HG02840 (cell line): Measurements from ENCODE around the gene STARD3.
"Not testable (repeated sequence)": the region's sequence is repeated elsewhere in the genome, so short reads cannot be mapped to it uniquely, and the experiment has no call there.

Experiments
- ATAC-seq: cut with Tn5 transposase; IDR thresholded peaks from one replicate; pipeline ENCODE4 v1.9.1; 2021; ENCODE audit warnings: mild to moderate bottlenecking, moderate library complexity, moderate number of reproducible peaks; ENCODE audit not compliant: unreplicated experiment, low FRiP score

The STARD3 gene

GRCh38 chr17:39636927-39637736 lies at the start of gene STARD3:
STARD3 (plus strand) TSS chr17:39637144; CDS start chr17:39653532, 16,388 bp downstream.
- peak; percentile 78 for ATAC-seq

DNA sequence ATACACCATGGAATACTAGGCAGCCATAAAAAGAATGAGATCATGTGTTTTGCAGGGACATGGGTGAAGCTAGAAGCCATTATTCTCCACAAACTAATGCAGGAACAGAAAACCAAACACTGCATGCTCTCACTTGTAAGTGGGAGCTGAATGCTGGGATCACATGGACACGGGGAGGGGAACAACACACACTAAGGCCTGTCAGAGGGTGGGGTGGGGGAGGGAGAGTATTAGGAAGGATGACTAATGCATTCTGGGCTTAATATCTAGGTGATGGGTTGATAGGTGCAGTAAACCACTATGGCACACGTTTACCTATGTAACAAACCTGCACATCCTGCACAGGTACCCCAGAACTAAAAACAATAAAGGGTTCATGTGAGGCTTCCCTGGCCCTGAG lies 46.8 kb upstream of the STARD3 start:
- ATAC-seq, result not testable (repeated sequence)

GRCh38 chr17:39591958-39592954 lies 44.7 kb upstream of the STARD3 start:
- no peak for ATAC-seq

DNA sequence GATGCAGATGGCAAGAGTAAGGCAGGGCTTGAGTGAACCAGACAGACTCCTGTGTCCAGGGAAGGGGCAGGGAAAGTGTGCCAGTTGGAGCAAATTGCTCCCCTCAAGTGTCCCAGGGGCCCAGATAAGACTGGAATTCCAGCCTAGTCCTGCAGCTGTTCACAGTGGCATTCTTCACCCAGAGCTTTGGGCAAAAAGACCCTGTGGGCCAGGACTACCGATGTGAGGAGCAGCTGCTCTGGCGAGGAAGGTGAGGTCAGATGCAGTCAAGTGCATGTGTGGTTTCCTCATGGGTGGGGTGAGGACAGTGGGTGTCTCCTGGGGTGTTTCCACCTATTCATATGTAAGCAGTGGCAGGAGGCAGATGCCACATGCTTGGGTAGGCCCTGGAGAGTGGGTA lies 43.6 kb upstream of the STARD3 start:
- no peak for ATAC-seq

DNA sequence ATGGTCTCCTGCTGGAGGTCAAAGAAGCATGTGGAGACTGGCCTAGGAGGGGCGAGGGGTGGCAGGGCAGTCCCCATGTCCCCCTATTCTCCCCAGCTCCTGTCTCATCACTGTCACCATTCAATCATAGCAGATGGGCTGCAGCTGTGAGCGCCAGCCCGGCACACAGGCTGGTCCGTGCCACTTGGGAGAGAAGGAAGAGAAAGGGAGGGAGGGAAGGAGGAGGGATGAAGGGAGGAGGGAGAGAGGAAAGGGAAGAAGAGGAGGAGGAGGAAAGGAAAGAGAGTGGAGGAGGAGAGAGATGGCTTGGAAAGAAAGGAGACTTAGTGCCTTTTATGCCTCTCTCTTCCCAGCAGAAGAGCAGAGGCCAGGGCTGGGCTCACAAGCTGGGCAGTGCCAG lies 41.6 kb upstream of the STARD3 start:
- no peak for ATAC-seq

DNA sequence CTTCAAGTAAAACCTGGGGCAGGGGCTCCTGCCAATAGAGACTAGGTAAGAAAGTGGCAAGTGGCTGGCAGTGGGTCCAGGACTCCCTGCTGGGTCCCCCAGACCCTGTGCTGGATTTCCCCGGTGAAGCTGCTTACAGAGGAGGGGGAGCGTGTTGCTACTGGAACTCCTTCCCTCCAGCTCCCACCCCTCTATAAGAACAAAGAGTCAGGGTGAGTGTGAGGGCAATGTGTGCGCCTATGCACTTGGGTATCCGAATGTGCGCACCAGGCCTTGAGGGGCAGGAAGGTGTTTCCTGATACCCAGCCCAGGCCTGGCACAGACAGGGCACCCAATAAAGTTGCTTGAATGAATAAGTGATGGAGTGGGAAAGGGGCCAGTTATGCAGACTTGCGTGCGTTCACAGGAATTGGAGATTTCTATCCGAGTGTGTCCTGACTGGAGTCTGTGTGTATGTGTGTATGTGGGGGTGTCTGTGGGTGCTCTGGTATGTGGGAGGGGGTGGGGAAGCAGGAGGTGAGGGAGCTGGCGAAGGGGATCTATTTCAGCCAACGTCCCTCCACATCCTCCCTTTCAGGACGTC lies 40.9 kb upstream of the STARD3 start:
- ATAC-seq, result no peak

DNA sequence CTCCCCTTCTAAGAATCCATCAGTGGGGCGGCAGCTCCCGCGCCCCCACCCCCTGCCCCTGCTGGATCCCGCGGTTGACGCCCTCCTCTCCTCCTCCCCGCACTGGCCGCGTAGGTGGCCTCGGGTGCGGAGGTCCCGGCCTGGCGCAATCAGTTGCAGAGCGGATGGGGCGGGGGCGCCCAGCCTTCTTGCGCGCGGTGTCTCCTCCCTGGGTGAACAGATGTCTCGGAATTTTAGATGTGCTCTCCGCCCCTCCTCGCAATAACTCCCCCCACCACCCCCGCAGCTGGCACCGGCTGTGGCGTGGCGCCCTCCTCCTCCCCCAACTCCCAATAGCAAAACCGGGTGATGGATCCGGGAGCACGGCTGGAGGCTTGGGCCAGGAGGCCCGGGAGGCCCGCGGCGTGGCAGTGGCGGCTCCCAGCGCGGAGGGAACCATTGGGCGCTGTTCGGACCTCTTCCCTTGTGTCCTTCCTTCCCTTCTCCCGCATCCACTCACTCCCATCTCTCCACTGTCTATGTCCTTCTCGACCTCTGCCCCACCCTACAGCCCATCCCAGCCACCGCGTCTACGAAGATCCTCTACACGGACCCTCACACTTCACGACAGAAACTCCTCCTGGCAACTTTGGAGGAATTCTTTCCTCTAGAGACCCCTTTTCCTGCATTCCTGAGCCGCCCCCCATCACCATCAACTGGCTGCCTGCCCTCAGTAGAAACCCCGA lies 40.2 kb upstream of the STARD3 start:
- no peak for ATAC-seq

DNA sequence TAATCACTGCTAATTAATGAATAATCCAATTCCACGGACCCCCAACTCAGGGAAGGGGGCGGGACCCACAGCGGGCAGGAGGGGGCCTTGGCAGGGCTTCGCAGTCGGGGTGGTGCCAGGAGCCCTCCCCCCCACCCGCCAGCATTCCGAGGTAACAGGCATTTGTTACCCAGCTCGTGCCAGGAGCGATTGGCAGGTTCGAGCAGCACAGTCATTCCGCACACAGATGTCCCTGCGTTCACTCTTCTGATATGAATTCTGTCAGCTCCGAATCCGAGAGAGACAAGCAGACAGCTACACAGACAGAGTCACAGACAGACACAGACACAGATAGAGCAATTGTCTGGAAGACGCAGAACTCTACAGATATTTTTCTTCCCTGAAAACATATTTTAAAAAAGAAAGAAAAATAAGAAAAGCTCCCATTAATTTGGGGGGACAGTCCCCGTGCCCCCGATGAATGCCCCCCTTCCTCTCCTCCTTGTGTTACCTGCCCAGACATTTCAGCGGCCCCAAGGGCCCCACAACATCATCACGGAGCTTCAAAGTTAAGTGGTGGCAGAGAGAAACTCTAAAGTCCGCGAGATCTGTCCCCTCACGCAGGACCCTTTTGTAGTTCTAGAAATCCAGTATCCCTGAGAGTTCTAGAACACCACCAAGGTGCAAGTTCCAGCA lies 39.4 kb upstream of the STARD3 start:
- ATAC-seq, result no peak

- no peak for ATAC-seq
These were observed 38.9 kb upstream of the STARD3 start for GRCh38 chr17:39598047-39598481.

- ATAC-seq, result no peak
These were observed 38.3 kb upstream of the STARD3 start for GRCh38 chr17:39598630-39599003.

DNA sequence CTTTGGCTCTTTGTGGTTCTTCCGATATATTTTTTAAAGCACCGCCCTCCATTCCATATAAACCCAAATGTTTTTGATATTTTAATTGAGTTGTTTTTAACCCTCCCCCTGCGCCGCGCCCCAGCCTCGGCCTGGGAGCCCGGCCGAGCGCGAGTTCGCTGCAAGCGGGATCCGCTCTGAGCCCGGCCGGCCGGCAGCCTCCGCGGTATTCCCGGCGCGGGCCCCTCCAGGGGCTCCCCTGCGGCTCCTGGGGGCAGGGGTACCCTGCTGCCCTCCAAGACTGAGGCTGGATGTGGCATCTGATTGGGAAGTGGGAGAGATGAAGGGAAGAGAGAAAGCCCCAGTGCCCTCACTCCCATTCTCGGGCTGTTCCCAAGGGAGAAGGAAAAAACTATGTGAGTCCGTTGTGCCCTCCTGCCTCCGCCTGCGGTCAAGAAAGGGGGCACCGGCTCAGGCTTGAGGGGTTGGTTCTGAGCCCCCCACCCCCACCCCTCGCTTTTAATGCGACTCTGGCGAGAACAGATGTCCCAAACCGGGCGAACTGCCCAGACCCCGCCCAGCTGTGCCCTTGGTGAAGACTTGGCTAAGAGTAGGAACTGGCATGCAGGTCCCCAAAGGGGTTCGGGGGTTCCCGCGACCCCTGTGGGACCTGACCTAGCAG lies 37.8 kb upstream of the STARD3 start:
- ATAC-seq, result no peak

- ATAC-seq, result no peak
These were observed 37.2 kb upstream of the STARD3 start for GRCh38 chr17:39599665-39600231.

DNA sequence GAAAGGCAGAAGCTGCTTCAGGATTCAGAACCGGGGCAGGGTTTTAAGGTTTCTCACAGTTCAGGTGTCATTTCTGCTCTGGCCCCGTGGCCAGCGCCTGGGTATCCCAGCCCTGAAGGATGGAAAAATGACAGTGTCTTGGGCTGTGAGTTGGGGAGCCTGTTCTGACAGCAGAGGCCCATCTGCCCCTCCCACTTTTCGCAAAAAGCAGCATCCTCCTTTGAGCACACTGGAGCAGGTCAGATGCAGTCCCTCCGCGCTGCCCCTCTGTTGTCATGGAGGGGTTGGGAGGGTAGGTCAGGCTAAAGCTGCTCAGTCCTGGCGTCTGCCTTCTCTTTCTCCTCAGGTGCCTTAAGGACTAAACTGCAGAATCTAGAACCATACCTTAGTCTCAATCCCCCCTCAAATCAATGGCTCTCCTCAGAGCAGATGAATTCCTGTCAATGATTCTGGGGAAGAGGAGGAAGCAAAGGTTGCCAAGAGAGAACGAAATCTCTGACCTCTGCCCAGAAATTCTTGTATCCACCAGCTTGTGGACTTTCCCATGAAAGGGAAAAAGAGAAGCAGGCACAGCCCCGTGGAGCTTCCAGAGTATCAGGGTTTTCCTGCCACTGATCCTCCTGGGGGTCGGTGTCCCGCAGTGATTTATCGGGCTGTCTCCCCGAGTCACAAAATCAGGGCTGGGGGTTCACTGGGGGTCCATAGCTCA lies 36.5 kb upstream of the STARD3 start:
- ATAC-seq, result no peak

GRCh38 chr17:39600997-39601597 lies 35.8 kb upstream of the STARD3 start:
- ATAC-seq, result no peak

DNA sequence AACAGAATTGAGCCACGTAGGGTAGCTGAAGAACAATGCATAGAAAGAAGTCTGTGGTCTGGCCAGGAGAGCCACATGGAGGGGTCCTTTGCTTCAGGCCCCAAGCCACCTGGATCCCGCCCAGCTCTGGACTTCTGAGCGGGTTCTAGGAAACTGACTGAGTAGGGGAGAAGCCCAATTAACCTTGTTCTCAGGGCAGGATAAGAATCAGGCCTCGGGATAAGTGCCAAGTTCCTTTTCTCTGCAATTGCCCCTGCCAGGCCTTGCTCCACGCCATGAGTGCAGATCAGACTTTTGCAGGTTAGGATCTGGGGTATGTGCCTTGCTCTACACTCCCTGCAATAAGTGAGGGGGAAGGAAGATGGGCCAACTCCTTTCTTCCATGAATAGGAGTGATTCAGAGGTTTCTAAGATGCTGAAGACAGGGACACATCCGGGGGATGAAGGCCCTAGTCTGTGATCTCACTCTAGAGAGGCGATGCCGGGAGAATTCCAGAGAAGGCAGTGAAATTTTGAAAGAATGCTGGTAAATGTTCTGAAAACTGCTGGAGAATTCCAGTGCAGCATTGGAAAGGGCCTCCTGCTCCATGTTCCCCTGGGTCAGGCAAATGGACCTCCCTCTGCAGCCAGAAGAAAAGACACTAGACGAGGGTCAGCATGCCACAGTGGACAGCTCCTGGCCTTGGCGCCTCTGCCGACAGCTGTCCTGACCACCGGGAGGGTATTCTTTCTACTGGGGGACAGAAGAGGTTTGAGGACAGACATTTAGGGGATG lies 35.0 kb upstream of the STARD3 start:
- no peak for ATAC-seq

DNA sequence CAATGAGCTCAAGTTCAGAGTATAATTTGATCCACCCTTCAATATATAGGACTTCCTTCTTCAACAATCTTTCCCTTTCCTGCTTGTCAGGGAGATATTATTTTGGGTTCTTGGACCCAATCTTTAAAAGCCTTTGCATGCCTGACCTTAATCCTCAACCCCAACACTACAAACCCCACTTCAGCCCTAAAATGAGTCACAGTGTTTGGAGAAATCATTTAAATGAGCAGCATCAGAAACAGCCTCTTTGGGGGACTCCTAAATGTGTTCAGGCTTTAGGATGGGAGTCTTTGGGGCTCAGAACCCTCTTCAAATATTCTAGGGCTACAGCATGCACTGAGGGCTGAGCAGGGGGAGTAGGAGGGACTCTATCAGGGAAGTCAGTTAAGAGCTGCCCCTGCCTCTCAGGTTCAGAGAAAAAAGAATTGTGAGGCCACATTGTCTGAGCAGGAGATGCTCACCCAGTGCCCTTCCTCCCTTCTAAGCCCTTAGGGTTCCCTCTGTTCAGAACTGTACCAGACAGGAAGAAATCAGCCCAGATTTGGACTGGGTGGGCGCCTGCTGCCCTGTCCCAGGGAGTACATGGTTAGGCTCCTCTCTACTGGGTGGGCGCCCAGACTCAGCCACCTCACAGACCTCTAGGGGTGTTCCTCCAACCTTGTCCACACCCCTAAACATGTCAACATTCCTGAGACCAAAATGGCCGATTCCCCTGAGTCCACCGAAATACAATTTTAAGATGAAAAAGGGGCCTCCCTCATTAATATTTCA lies 34.2 kb upstream of the STARD3 start:
- ATAC-seq, result no peak
